Skin epidermis (tissue), 12 donors: ENCODE data around the gene EPN1.

ENCODE experiments used
- H3K27ac ChIP-seq, 21 experiments: fragments of 200-600 bp; sonication (generic) in 11 of 21; one replicate each; pipeline ENCODE4 v1.5.0; 2020; ENCODE audit warnings: mild to moderate bottlenecking in 3 of 21, inconsistent platforms in 2 of 21, moderate library complexity in 2 of 21
- H3K4me3 ChIP-seq, 7 experiments: fragments of 200-600 bp; sonication (generic) in 2 of 7; one replicate each; pipeline ENCODE4 v1.5.0; 2020; ENCODE audit warnings: inconsistent platforms in 2 of 7, mild to moderate bottlenecking in 2 of 7, moderate library complexity in 1 of 7

Gene EPN1

GRCh38 chr19:55656988-55657747 is 17.9 kb upstream of the EPN1 start:
- peak overlapping the region in 6 of 7 experiments; percentile 8 to 98 (median 93) for H3K4me3 ChIP-seq
- H3K27ac ChIP-seq = peak overlapping the region in 8 of 21 experiments; percentile 0 to 100 (median 71)

- Histone ChIP-seq H3K27ac (peak overlapping the region in 2 of 21 experiments; percentile 31 to 100), H3K4me3 (no peak overlapping the region)
These were observed 16.1 kb upstream of the EPN1 start for GRCh38 chr19:55658846-55659459.

- H3K4me3 ChIP-seq = no peak overlapping the region
- peak overlapping the region in 1 of 21 experiments; percentile 100 for H3K27ac ChIP-seq
These were observed 15.2 kb upstream of the EPN1 start for GRCh38 chr19:55659822-55660221.

- Histone ChIP-seq H3K4me3 (no peak overlapping the region), H3K27ac (no peak overlapping the region)
These were observed 14.6 kb upstream of the EPN1 start for GRCh38 chr19:55660404-55660803.

GRCh38 chr19:55660991-55661390 is 14.0 kb upstream of the EPN1 start:
- Histone ChIP-seq H3K27ac (no peak overlapping the region), H3K4me3 (no peak overlapping the region)

GRCh38 chr19:55661826-55662225 is 13.2 kb upstream of the EPN1 start:
- H3K27ac ChIP-seq = no peak overlapping the region
- H3K4me3 ChIP-seq = no peak overlapping the region

GRCh38 chr19:55663846-55664536 is 11.0 kb upstream of the EPN1 start:
- no peak overlapping the region for H3K4me3 ChIP-seq

GRCh38 chr19:55666343-55667005 is 8.6 kb upstream of the EPN1 start:
- Histone ChIP-seq H3K4me3 (no peak overlapping the region), H3K27ac (no peak overlapping the region)

More at GRCh38 chr19:55663846-55664536, 11.0 kb upstream of the EPN1 start:
- H3K27ac ChIP-seq = no peak overlapping the region

- Histone ChIP-seq H3K27ac (peak overlapping the region in 1 of 21 experiments; percentile 34), H3K4me3 (no peak overlapping the region)
These were observed 8.0 kb upstream of the EPN1 start for GRCh38 chr19:55667006-55667381.

GRCh38 chr19:55667511-55667910 is 7.5 kb upstream of the EPN1 start:
- peak overlapping the region in 2 of 21 experiments; percentile 3 to 34 for H3K27ac ChIP-seq
- no peak overlapping the region for H3K4me3 ChIP-seq

GRCh38 chr19:55667958-55668357 is 7.1 kb upstream of the EPN1 start:
- Histone ChIP-seq H3K4me3 (no peak overlapping the region), H3K27ac (peak overlapping the region in 2 of 21 experiments; percentile 0 to 3)

GRCh38 chr19:55668603-55669348 is 6.2 kb upstream of the EPN1 start:
- H3K27ac ChIP-seq = no peak overlapping the region

GRCh38 chr19:55669418-55670279 is 5.4 kb upstream of the EPN1 start:
- H3K27ac ChIP-seq = no peak overlapping the region
- no peak overlapping the region for H3K4me3 ChIP-seq

More at GRCh38 chr19:55668603-55669348, 6.2 kb upstream of the EPN1 start:
- no peak overlapping the region for H3K4me3 ChIP-seq

- Histone ChIP-seq H3K27ac (no peak overlapping the region), H3K4me3 (no peak overlapping the region)
These were observed 4.6 kb upstream of the EPN1 start for GRCh38 chr19:55670280-55671053.

GRCh38 chr19:55671054-55671378 is 4.0 kb upstream of the EPN1 start:
- no peak overlapping the region for H3K4me3 ChIP-seq
- no peak overlapping the region for H3K27ac ChIP-seq

- Histone ChIP-seq H3K4me3 (no peak overlapping the region), H3K27ac (no peak overlapping the region)
These were observed 2.6 kb upstream of the EPN1 start for GRCh38 chr19:55672418-55672817.

- no peak overlapping the region for H3K4me3 ChIP-seq
- peak overlapping the region in 1 of 21 experiments; percentile 5 for H3K27ac ChIP-seq
These were observed 1.6 kb upstream of the EPN1 start for GRCh38 chr19:55673465-55673864.

- Histone ChIP-seq H3K27ac (peak overlapping the region in 7 of 21 experiments; percentile 86 to 96 (median 89)), H3K4me3 (no peak overlapping the region)
These were observed 1.1 kb upstream of the EPN1 start for GRCh38 chr19:55673889-55674288.
